CD14-positive monocyte (primary cell): ENCODE data around the gene B3GLCT. TPM values are rescaled to one million over a fixed set of nuclear protein-coding genes. Genes with fewer than 3 reads are reported as not detected.

Experiments used
- DNase-seq, 3 donors: peaks; one replicate each; pipeline ENCODE4 v3.0.0-alpha.2; 2011 to 2022
- H2AFZ ChIP-seq: 2 replicates; pipeline ENCODE4 v1.6.0; 2012; ENCODE audit warnings: mild to moderate bottlenecking, low read depth, low read length, inconsistent platforms; ENCODE audit not compliant: insufficient read depth, poor library complexity, severe bottlenecking
- H3K27ac ChIP-seq, 2 donors: 1 replicate in 1 of 2; 2 replicates in 1 of 2; pipeline ENCODE4 v1.5.1; 2012 to 2013; ENCODE audit warnings: low read length in 2 of 2, control low read depth in 1 of 2, inconsistent platforms in 1 of 2, low read depth in 1 of 2, mild to moderate bottlenecking in 1 of 2
- H3K27me3 ChIP-seq, 2 donors: one replicate each; pipeline versions ENCODE4 v1.6.0 to v1.6.1; 2011 to 2013; ENCODE audit warnings: low read length in 2 of 2; ENCODE audit not compliant: control insufficient read depth in 2 of 2, insufficient read depth in 2 of 2
- H3K36me3 ChIP-seq, 2 donors: replicated peaks in 1 of 2; 1 replicate in 1 of 2; 2 replicates in 1 of 2; pipeline versions ENCODE4 v1.5.1 to v1.6.1; 2012 to 2013; ENCODE audit warnings: low read length in 2 of 2, control low read depth in 1 of 2, inconsistent platforms in 1 of 2, mild to moderate bottlenecking in 1 of 2; ENCODE audit not compliant: insufficient read depth in 2 of 2, control insufficient read depth in 1 of 2
- H3K4me1 ChIP-seq, 2 donors: 1 replicate in 1 of 2; 2 replicates in 1 of 2; pipeline versions ENCODE4 v1.5.1 to v1.6.1; 2012 to 2013; ENCODE audit warnings: low read length in 2 of 2, control low read depth in 1 of 2, inconsistent platforms in 1 of 2, mild to moderate bottlenecking in 1 of 2, moderate library complexity in 1 of 2; ENCODE audit not compliant: insufficient read depth in 2 of 2, control insufficient read depth in 1 of 2
- H3K4me2 ChIP-seq: replicated peaks from 2 replicates; pipeline ENCODE3; 2012; ENCODE audit warnings: low read length, moderate library complexity, mild to moderate bottlenecking; ENCODE audit not compliant: poor library complexity, severe bottlenecking; ENCODE audit errors: extremely low read depth
- H3K4me3 ChIP-seq, 3 experiments: fragments of 200-600 bp in 1 of 3; sonication (generic) in 1 of 3; replicated peaks in 1 of 3; 1 replicate in 2 of 3; 2 replicates in 1 of 3; pipeline ENCODE4 v1.5.1; 2011 to 2013; ENCODE audit warnings: low read length in 3 of 3, mild to moderate bottlenecking in 3 of 3, control low read depth in 2 of 3, low read depth in 2 of 3, inconsistent platforms in 1 of 3, moderate library complexity in 1 of 3
- H3K79me2 ChIP-seq: 2 replicates; pipeline ENCODE4 v1.6.0; 2012; ENCODE audit warnings: mild to moderate bottlenecking, control low read depth, inconsistent platforms, low read length, moderate library complexity; ENCODE audit not compliant: insufficient read depth
- H3K9ac ChIP-seq: 2 replicates; pipeline ENCODE4 v1.6.0; 2017; ENCODE audit warnings: low read length, mild to moderate bottlenecking; ENCODE audit not compliant: insufficient read depth, poor library complexity, severe bottlenecking
- H3K9me3 ChIP-seq, 2 donors: replicated peaks in 1 of 2; 1 replicate in 1 of 2; 2 replicates in 1 of 2; pipeline versions ENCODE4 v1.5.1 to v1.6.1; 2012 to 2013; ENCODE audit warnings: low read length in 2 of 2, control low read depth in 1 of 2; ENCODE audit not compliant: control insufficient read depth in 1 of 2, insufficient read depth in 1 of 2
- H4K20me1 ChIP-seq: 2 replicates; pipeline ENCODE4 v1.6.0; 2012; ENCODE audit warnings: mild to moderate bottlenecking, low read length, control low read depth, moderate library complexity; ENCODE audit not compliant: insufficient read depth
- H3K27ac Mint-ChIP-seq, 7 donors: one replicate each; pipeline ENCODE4 v1.8.0; 2020; ENCODE audit warnings: mild to moderate bottlenecking in 7 of 7, mixed read lengths in 7 of 7, moderate library complexity in 6 of 7, inconsistent platforms in 2 of 7
- H3K27me3 Mint-ChIP-seq, 3 donors: one replicate each; pipeline ENCODE4 v1.8.0; 2021 to 2022; ENCODE audit warnings: low read depth in 3 of 3, mild to moderate bottlenecking in 3 of 3, mixed read lengths in 3 of 3, moderate library complexity in 3 of 3, inconsistent platforms in 1 of 3
- H3K36me3 Mint-ChIP-seq, 2 donors: one replicate each; pipeline ENCODE4 v1.8.0; 2020; ENCODE audit warnings: mixed read lengths in 2 of 2, inconsistent platforms in 1 of 2, mild to moderate bottlenecking in 1 of 2
- H3K4me1 Mint-ChIP-seq: one replicate; pipeline ENCODE4 v1.8.0; 2020; ENCODE audit warnings: mild to moderate bottlenecking, mixed read lengths
- H3K4me3 Mint-ChIP-seq, 2 donors: one replicate each; pipeline ENCODE4 v1.8.0; 2020; ENCODE audit warnings: mild to moderate bottlenecking in 2 of 2, mixed read lengths in 2 of 2, moderate library complexity in 1 of 2
- H3K9me3 Mint-ChIP-seq, 7 donors: one replicate each; pipeline ENCODE4 v1.8.0; 2020 to 2022; ENCODE audit warnings: mixed read lengths in 7 of 7, mild to moderate bottlenecking in 6 of 7, moderate library complexity in 6 of 7, inconsistent platforms in 2 of 7
- WGBS: methylation state at CpG from one replicate; pipeline ENCODE4 v1.1.5; 2013; ENCODE audit warnings: missing lambda C conversion rate; ENCODE audit not compliant: insufficient coverage; 5-methylcytosine and 5-hydroxymethylcytosine counted together
- intact Hi-C, 2 donors: fragments of 100-400 bp; cut with micrococcal nuclease; formaldehyde crosslinking; loops; one replicate each; pipeline versions ENCODE4 v1.15.0 to v1.15.1; 2023
- polyA plus RNA-seq, 3 donors: library from polyadenylated mRNA; depleted of rRNA in 1 of 3; unstranded in 2 of 3; stranded (reverse) in 1 of 3; fragments of 300-500 nt in 2 of 3; fragments of >200 nt in 1 of 3; fragmentation: Illumina TruSeq in 2 of 3; gene quantifications; 1 replicate in 2 of 3; 2 replicates in 1 of 3; pipeline ENCODE4 v1.2.3, GENCODE V29; 2012 to 2021
- TF ChIP-seq, protein P1 (sequence below): fragments of 200-600 bp; IDR thresholded peaks from one replicate; pipeline ENCODE4 v1.8.0; 2022; ENCODE audit warnings: antibody characterized with exemption, mild to moderate bottlenecking

Gene B3GLCT
- polyA plus RNA-seq, 3 donors = 0.63 to 2.0 (median 2.0) TPM

DNA sequence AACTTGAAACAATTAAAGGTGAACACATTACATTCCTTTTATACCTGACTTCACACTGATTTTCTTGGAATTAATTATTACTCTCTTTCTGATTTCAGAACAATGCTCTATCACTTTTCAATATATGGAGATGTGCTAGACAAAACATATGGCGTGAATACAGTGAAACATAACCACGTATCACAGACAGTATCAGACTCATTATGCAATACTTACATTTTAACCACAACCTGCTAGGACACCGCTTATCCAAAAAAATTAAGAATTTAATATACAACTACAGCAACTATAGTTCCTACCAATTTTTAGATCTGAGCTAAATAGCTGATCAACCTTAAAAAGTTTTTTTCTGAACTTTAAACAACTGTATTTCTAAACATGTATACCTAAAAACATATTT is 47.9 kb upstream of the B3GLCT start:
- Histone ChIP-seq H3K79me2 (peaks cover 9% of the 10 kb centered on the region), H3K9me3 (no peaks in the 10 kb centered on the region), H3K4me3 (no peak overlapping the region), H3K9ac (no peak overlapping the region), H4K20me1 (no peaks in the 10 kb centered on the region), H2AFZ (no peak overlapping the region), H3K27ac (no peak overlapping the region), H3K4me1 (no peaks in the 10 kb centered on the region), H3K36me3 (peaks cover 88 to 96% of the 10 kb centered on the region in 2 donors), H3K4me2 (no peak overlapping the region), H3K27me3 (no peaks in the 10 kb centered on the region)
- Mint-ChIP-seq H3K36me3 (peaks cover 76 to 83% of the 10 kb centered on the region in 2 donors), H3K4me3 (no peak overlapping the region), H3K27ac (no peak overlapping the region), H3K4me1 (no peaks in the 10 kb centered on the region), H3K9me3 (no peaks in the 10 kb centered on the region), H3K27me3 (no peaks in the 10 kb centered on the region)
- no peak for DNase-seq
- TF ChIP-seq, protein P1, sequence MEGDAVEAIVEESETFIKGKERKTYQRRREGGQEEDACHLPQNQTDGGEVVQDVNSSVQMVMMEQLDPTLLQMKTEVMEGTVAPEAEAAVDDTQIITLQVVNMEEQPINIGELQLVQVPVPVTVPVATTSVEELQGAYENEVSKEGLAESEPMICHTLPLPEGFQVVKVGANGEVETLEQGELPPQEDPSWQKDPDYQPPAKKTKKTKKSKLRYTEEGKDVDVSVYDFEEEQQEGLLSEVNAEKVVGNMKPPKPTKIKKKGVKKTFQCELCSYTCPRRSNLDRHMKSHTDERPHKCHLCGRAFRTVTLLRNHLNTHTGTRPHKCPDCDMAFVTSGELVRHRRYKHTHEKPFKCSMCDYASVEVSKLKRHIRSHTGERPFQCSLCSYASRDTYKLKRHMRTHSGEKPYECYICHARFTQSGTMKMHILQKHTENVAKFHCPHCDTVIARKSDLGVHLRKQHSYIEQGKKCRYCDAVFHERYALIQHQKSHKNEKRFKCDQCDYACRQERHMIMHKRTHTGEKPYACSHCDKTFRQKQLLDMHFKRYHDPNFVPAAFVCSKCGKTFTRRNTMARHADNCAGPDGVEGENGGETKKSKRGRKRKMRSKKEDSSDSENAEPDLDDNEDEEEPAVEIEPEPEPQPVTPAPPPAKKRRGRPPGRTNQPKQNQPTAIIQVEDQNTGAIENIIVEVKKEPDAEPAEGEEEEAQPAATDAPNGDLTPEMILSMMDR = no peak
- WGBS = 0% methylated on average over 2 of the region's 3 CpGs
- intact Hi-C loops = no loop called here

GRCh38 chr13:31154939-31155338 is 44.8 kb upstream of the B3GLCT start:
- peaks cover 64 to 70% of the 10 kb centered on the region in 2 donors for H3K36me3 Mint-ChIP-seq
- TF ChIP-seq, protein P1 = no peak
- no CpG with 5 or more reads among the region's 2 CpGs for WGBS
- intact Hi-C loops = no loop called here
- H3K9ac ChIP-seq = no peak overlapping the region
- no peaks in the 10 kb centered on the region for H3K9me3 ChIP-seq
- H3K27me3 ChIP-seq = no peaks in the 10 kb centered on the region
- no peak for DNase-seq
- H3K4me1 ChIP-seq = peaks cover under 1 to 3% of the 10 kb centered on the region in 2 donors
- H4K20me1 ChIP-seq = peaks cover 9% of the 10 kb centered on the region
- no peak overlapping the region for H3K4me3 Mint-ChIP-seq
- no peaks in the 10 kb centered on the region for H3K9me3 Mint-ChIP-seq
- H3K4me1 Mint-ChIP-seq = peaks cover 8% of the 10 kb centered on the region
- no peak overlapping the region for H3K27ac Mint-ChIP-seq
- H3K27me3 Mint-ChIP-seq = no peaks in the 10 kb centered on the region
- H3K36me3 ChIP-seq = peaks cover 65 to 79% of the 10 kb centered on the region in 2 donors
- peaks cover 37% of the 10 kb centered on the region for H3K79me2 ChIP-seq
- H3K27ac ChIP-seq = no peak overlapping the region
- H3K4me2 ChIP-seq = no peak overlapping the region
- H2AFZ ChIP-seq = no peak overlapping the region
- no peak overlapping the region for H3K4me3 ChIP-seq
